Endodermal cell (in vitro differentiated cells): ENCODE results near the gene CENPF. TPM values are rescaled to one million over a fixed set of nuclear protein-coding genes. Genes with fewer than 3 reads are reported as not detected.
"Not testable (repeated sequence)": the region's sequence is repeated elsewhere in the genome, so short reads cannot be mapped to it uniquely, and the experiment has no call there.

Source experiments
- DNase-seq: peaks from one replicate; pipeline ENCODE4 v3.0.0-alpha.2; 2017
- H3K27ac ChIP-seq: 2 replicates; pipeline ENCODE4 v1.5.1; 2013; ENCODE audit warnings: mild to moderate bottlenecking, low read depth, low read length, moderate library complexity
- H3K27me3 ChIP-seq: 2 replicates; pipeline ENCODE4 v1.6.1; 2013; ENCODE audit warnings: mild to moderate bottlenecking, low read length, moderate library complexity; ENCODE audit not compliant: insufficient read depth, control insufficient read depth, poor library complexity, severe bottlenecking
- H3K36me3 ChIP-seq: 2 replicates; pipeline ENCODE4 v1.7.0; 2013; ENCODE audit warnings: mild to moderate bottlenecking, low read length, moderate library complexity; ENCODE audit not compliant: control insufficient read depth, insufficient read depth
- H3K4me1 ChIP-seq: one replicate; pipeline ENCODE4 v1.7.0; 2013; ENCODE audit warnings: low read length; ENCODE audit not compliant: control insufficient read depth, insufficient read depth
- H3K4me3 ChIP-seq: 2 replicates; pipeline ENCODE4 v1.5.1; 2013; ENCODE audit warnings: mild to moderate bottlenecking, low read length, moderate library complexity
- H3K9ac ChIP-seq: 2 replicates; pipeline ENCODE4 v1.6.1; 2013; ENCODE audit warnings: mild to moderate bottlenecking, low read length, moderate library complexity; ENCODE audit not compliant: poor library complexity, severe bottlenecking; ENCODE audit errors: extremely low read depth
- H3K9me3 ChIP-seq: 2 replicates; pipeline ENCODE4 v1.6.1; 2013; ENCODE audit warnings: mild to moderate bottlenecking, low read length, moderate library complexity; ENCODE audit not compliant: control insufficient read depth
- H3K27ac Mint-ChIP-seq: 2 replicates; pipeline ENCODE4 v1.8.0; 2020; ENCODE audit warnings: mixed read lengths
- H3K27me3 Mint-ChIP-seq: 2 replicates; pipeline ENCODE4 v1.8.0; 2021; ENCODE audit warnings: mild to moderate bottlenecking, mixed read lengths; ENCODE audit not compliant: insufficient read depth
- H3K36me3 Mint-ChIP-seq: 2 replicates; pipeline ENCODE4 v1.8.0; 2020; ENCODE audit warnings: low read depth, mixed read lengths
- H3K4me1 Mint-ChIP-seq: 2 replicates; pipeline ENCODE4 v1.8.0; 2020; ENCODE audit warnings: mixed read lengths
- H3K4me3 Mint-ChIP-seq: 2 replicates; pipeline ENCODE4 v1.8.0; 2020; ENCODE audit warnings: mild to moderate bottlenecking, moderate library complexity, mixed read lengths
- H3K9me3 Mint-ChIP-seq: 2 replicates; pipeline ENCODE4 v1.8.0; 2020; ENCODE audit warnings: mild to moderate bottlenecking, mixed read lengths
- WGBS, 2 experiments: methylation state at CpG; one replicate each; pipeline versions ENCODE4 v1.1.5 to v1.1.7; 2013; ENCODE audit warnings: missing lambda C conversion rate in 2 of 2, mixed read lengths in 1 of 2; ENCODE audit not compliant: insufficient coverage in 1 of 2, insufficient read length in 1 of 2; 5-methylcytosine and 5-hydroxymethylcytosine counted together
- total RNA-seq, 2 donors: library from RNA; stranded (reverse); fragmentation: NEBNext Ultra II Directional in 1 of 2; extraction: Animal tissue kit (Norgen Biotek cat#: 25700) in 1 of 2; gene quantifications; 2 replicates in 1 of 2; 3 replicates in 1 of 2; pipeline ENCODE4 v1.2.1, GENCODE V29; 2021
- TF ChIP-seq, protein P1 (sequence below): fragments of 200-600 bp; sonication (generic); conservative IDR thresholded peaks from 2 replicates; pipeline ENCODE4 v1.5.0; 2021; ENCODE audit warnings: antibody characterized with exemption, mild to moderate bottlenecking

The CENPF gene
- total RNA-seq, 2 donors from 2014 or later: 77.2 to 87.2 TPM

DNA sequence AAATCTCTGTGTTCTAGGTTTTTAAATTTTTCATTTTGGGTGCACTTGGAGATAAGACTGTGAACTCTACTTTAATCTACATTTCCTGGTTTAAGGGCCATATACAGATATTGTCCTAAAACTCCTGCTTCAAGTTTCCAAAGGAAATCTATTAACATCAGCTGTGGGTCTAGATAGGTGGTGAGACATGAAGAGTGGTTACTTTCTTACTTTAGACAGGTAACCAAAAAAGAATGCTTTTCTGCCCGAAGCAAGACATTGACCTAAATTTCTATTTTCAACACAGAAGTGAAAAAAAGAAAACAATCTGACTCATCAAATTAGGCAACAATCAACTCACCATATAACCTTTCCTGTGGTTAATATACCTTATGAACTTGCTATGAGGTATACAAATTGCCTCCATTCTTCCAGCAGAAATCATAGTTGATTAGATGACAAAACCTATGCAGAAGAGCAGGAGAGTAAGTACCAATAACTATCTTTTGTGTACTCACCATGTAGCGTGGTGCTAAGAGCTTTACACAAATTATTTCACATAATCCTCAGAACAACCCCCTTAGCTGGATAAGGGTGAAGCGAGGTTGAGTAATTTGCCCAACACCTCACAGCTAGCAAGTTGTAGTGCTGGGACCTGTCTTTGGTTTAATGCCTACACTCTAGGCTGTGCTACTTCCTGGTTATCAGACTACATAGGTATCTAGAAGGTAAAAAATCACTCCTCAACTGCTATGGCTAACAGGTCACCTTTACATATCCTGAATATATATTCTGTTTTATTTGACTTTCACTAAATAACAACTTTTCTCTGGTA is 28.2 kb upstream of the CENPF start:
- peaks cover 39% of the 10 kb centered on the region for H3K9me3 Mint-ChIP-seq
- no peak overlapping the region for H3K4me3 ChIP-seq
- peaks cover 32% of the 10 kb centered on the region for H3K9me3 ChIP-seq
- no peak overlapping the region for H3K27ac ChIP-seq
- no peak overlapping the region for H3K9ac ChIP-seq
- H3K36me3 ChIP-seq: no peaks in the 10 kb centered on the region
- H3K4me1 Mint-ChIP-seq: peaks cover 8% of the 10 kb centered on the region
- DNase-seq: peak; percentile 2
- TF ChIP-seq, protein P1, sequence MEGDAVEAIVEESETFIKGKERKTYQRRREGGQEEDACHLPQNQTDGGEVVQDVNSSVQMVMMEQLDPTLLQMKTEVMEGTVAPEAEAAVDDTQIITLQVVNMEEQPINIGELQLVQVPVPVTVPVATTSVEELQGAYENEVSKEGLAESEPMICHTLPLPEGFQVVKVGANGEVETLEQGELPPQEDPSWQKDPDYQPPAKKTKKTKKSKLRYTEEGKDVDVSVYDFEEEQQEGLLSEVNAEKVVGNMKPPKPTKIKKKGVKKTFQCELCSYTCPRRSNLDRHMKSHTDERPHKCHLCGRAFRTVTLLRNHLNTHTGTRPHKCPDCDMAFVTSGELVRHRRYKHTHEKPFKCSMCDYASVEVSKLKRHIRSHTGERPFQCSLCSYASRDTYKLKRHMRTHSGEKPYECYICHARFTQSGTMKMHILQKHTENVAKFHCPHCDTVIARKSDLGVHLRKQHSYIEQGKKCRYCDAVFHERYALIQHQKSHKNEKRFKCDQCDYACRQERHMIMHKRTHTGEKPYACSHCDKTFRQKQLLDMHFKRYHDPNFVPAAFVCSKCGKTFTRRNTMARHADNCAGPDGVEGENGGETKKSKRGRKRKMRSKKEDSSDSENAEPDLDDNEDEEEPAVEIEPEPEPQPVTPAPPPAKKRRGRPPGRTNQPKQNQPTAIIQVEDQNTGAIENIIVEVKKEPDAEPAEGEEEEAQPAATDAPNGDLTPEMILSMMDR: no peak
- WGBS, 2 experiments: 93 to 100% methylated on average over 1 to 3 of the region's 3 CpGs
- H3K27ac Mint-ChIP-seq: no peak overlapping the region
- H3K27me3 Mint-ChIP-seq: peaks cover 31% of the 10 kb centered on the region
- peaks cover 3% of the 10 kb centered on the region for H3K4me1 ChIP-seq
- H3K4me3 Mint-ChIP-seq: no peak overlapping the region
- peaks cover 11% of the 10 kb centered on the region for H3K36me3 Mint-ChIP-seq
- H3K27me3 ChIP-seq: peaks cover 45% of the 10 kb centered on the region

DNA sequence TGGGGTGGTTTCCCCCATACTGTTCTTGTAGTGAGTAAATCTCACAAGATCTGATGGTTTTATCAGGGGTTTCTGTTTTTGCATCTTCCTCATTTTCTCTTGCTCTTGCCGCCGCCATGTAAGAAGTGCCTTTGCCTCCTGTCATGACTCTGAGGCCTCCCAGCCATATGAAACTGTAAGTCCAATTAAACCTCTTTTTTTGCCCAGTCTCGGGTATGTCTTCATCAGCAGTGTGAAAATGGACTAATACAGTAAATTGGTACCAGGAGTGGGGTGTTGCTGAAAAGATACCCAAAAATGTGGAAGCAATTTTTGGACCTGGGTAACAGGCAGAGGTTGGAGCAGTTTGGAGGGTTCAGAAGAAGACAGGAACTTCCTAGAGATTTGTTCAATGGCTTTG is 26.9 kb upstream of the CENPF start:
- H3K4me1 Mint-ChIP-seq, H3K27ac ChIP-seq, H3K4me3 Mint-ChIP-seq, H3K4me1 ChIP-seq, DNase-seq, H3K27ac Mint-ChIP-seq, H3K9ac ChIP-seq, H3K36me3 ChIP-seq: not testable (repeated sequence)
- Mint-ChIP-seq H3K27me3 (peaks cover 25% of the 10 kb centered on the region), H3K9me3 (peaks cover 39% of the 10 kb centered on the region), H3K36me3 (peaks cover 11% of the 10 kb centered on the region)
- 90 to 96% methylated on average over 2 to 3 of the region's 3 CpGs for WGBS, 2 experiments
- Histone ChIP-seq H3K9me3 (peaks cover 32% of the 10 kb centered on the region), H3K27me3 (peaks cover 36% of the 10 kb centered on the region), H3K4me3 (peak overlapping the region; percentile 64)

DNA sequence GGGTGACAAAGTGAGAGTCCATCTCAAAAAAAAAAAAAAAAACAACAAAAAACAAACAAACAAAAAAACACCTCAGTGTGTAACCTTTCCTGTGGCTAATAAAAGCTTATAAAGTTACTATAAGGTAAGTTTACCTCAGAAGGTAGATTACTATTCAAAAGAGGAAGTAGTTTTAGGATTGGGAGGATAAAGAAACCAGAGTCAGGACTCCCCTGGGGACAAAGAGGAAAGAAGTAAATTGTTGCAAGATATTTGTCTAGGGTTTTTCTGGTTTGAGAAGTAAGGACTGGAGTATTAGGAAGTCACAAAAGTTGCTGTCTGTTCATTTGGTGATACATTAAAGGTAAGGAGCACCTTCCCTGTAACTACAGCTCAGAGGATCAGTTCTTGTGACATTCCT is 23.8 kb upstream of the CENPF start:
- Mint-ChIP-seq H3K27ac (no peak overlapping the region), H3K4me3 (no peak overlapping the region), H3K9me3 (peaks cover 39% of the 10 kb centered on the region), H3K36me3 (peaks cover 11% of the 10 kb centered on the region), H3K4me1 (peaks cover 11% of the 10 kb centered on the region), H3K27me3 (no peaks in the 10 kb centered on the region)
- Histone ChIP-seq H3K4me3 (no peak overlapping the region), H3K4me1 (peaks cover 9% of the 10 kb centered on the region), H3K27ac (no peak overlapping the region), H3K9ac (no peak overlapping the region), H3K36me3 (no peaks in the 10 kb centered on the region), H3K27me3 (peaks cover 6% of the 10 kb centered on the region), H3K9me3 (peaks cover 32% of the 10 kb centered on the region)
- TF ChIP-seq, protein P1: no peak
- no peak for DNase-seq
